ES-I3 (cell line): ENCODE measurements around the gene TEP1.

ENCODE experiments used
- H3K36me3 ChIP-seq: 2 replicates; pipeline ENCODE4 v1.6.1; 2013; ENCODE audit warnings: mild to moderate bottlenecking, low read length, control low read depth, moderate library complexity; ENCODE audit not compliant: insufficient read depth
- H3K4me1 ChIP-seq: 2 replicates; pipeline ENCODE4 v1.6.1; 2013; ENCODE audit warnings: mild to moderate bottlenecking, control low read depth, low read length; ENCODE audit not compliant: insufficient read depth
- H3K9ac ChIP-seq: 2 replicates; pipeline ENCODE4 v1.6.1; 2013; ENCODE audit warnings: low read depth, mild to moderate bottlenecking, low read length, moderate library complexity
- H3K9me3 ChIP-seq: 2 replicates; pipeline ENCODE4 v1.6.1; 2013; ENCODE audit warnings: mild to moderate bottlenecking, low read length, moderate library complexity; ENCODE audit not compliant: control insufficient read depth, insufficient read depth

TEP1 gene

DNA sequence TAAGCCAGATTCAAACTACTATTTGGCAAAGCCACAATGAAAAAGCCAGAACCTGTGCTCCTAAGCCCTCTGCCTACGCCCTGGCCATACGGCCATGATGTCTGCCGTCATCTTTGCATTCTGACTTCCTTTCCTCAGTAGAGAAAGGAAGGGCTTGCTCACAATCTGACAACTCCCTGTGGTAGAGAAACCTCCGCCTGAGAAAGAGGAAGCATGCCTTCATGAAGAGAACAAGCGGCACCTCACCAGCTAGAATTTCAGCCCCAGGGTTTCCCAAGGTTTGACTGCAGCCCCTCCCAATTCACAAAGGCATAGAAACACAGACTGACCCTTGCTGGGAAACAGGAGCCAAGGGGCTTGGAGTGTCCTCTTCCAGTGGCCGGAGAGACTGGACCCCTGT is 25.7 kb downstream of the TEP1 start:
- peaks cover 10% of the 10 kb centered on the region for H3K36me3 ChIP-seq
- H3K4me1 ChIP-seq, result 0 out of 2 replicates have a peak, but pooled peaks cover 3% of the 10 kb centered on the region
- no peak overlapping the region for H3K9ac ChIP-seq
- H3K9me3 ChIP-seq, result no peaks in the 10 kb centered on the region

DNA sequence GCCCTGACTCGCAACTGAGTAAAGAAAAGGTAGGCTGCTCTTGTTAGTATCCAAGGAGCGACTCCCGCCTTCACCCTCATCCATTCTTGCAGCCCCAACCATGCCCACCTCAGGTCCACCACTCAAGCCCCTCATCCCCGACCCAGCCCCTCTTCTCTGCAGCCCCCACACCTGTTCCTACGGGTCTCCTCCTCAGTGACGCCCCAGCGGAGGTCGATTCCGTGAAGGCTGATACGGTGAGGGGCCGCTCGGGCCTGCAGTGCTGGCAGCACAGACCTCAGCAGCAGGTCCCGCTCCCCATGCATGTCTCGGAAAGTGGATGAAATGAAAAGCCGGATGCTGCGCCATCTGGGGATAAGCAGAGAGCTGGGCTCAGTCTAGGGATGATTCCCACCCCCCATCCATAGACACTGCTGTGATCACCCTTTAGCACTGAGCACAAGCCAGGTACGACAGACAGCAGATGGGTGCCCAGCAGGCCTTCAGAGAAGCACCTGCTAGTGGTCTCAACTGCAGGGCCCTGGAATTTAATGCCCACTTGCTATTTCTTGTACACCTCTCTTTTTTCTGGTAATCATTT is 26.9 kb downstream of the TEP1 start:
- H3K4me1 ChIP-seq, result 0 out of 2 replicates have a peak, but pooled peaks cover 3% of the 10 kb centered on the region
- no peaks in the 10 kb centered on the region for H3K9me3 ChIP-seq
- no peak overlapping the region for H3K9ac ChIP-seq
- H3K36me3 ChIP-seq, result peaks cover 12% of the 10 kb centered on the region

DNA sequence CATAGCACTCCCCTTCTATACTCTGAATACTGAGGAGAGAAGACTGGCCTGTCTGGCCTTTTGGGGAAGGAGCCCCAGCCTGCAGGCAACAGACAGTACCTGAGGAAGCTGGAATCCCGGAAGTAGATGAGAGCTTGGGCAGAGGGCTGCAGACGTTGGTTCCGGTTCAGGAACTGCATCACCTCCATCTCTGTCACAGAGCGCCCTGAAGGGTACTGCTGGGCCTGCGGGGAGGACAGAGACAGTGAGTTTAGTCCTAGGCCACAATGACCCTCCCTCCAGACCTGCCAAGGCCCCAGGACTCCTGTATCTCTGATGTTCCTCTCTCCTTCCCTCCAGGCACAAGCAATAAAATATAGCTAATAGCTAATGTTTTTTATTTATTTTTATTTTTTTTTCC is 28.4 kb downstream of the TEP1 start:
- Histone ChIP-seq H3K9me3 (no peaks in the 10 kb centered on the region), H3K9ac (no peak overlapping the region), H3K36me3 (peaks cover 13% of the 10 kb centered on the region), H3K4me1 (0 out of 2 replicates have a peak, but pooled peaks cover 3% of the 10 kb centered on the region)

DNA sequence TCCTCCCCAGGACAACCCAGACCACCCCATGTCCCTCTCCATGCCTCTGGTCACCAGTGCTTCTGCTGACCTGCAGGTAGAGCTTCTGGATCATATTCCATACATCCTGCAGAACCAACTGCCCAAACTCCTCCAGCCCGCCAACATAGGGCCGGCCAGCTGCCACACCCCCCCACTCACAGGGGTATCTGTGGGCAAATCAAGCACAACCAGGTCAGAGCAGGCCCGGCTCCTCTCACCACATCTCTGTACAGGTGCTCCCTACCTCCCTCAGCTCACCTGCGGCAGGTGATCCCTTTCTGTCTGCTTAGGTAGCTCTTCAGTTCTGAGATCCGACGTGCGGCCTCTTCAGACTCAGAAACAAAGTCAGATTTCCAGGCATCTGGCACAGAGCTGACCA is 29.0 kb downstream of the TEP1 start:
- Histone ChIP-seq H3K9me3 (no peaks in the 10 kb centered on the region), H3K9ac (no peak overlapping the region), H3K36me3 (peaks cover 18% of the 10 kb centered on the region), H3K4me1 (0 out of 2 replicates have a peak, but pooled peaks cover 3% of the 10 kb centered on the region)

DNA sequence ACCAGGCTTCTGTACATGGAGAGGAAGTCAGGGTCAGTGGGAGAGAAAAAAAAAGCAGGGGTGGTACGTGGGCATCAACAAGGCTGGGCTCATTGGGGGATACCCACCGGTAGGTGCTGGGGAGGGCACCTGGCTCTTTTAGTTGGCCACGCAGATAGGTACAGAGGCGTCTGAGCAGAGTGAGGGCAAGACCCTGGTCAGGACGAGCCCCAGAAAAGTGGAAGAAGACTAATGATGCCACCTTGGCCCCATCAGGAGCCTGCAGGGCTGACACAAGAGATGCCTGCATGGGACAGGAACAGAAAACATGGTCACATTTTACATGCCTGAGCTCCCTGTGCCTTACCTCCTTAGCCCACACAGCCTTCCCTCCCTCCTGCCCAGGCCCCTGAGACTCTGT is 29.7 kb downstream of the TEP1 start:
- Histone ChIP-seq H3K9ac (no peak overlapping the region), H3K4me1 (0 out of 2 replicates have a peak, but pooled peaks cover 3% of the 10 kb centered on the region), H3K9me3 (no peaks in the 10 kb centered on the region), H3K36me3 (peaks cover 19% of the 10 kb centered on the region)

DNA sequence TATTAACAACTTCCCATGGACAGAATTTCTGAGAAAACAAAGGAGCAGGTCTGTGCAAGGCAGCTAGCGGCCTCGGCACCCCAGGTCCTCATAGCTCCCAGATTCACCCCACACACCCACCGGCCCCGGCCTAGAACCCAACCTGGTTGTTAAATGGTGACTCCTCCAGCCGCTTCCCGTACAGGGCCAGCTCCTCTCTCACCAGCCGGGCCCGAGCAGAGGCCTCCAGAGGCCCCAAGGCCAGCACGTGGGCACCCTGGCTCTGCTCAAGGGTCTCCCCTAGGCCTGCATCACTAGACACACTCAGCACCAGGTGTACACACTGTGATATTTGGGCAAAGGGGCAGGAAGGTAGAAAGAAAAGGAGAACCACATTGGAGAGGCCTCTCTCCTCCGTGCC is 30.3 kb downstream of the TEP1 start:
- H3K9ac ChIP-seq, result no peak overlapping the region
- peaks cover 19% of the 10 kb centered on the region for H3K36me3 ChIP-seq
- H3K4me1 ChIP-seq, result no peaks in the 10 kb centered on the region
- no peaks in the 10 kb centered on the region for H3K9me3 ChIP-seq

DNA sequence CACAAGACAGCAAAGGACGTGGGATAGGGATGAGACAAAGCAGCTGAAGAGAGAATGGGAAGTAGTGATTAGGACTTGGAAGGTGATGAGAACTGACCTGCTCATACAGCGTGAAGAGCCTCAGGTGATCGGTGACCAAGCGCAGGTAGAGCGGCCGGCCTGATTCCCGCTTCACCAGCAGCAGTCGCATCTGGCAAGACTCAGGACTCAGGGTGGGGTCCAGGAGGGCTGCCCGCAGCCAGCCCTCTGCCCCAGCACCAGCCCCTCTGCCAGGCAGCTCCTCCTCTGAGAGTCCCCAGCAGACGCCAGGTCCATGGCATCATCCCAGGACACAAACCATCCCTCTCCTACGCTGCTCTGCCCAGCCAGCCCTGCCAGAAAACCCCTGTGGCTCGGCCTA is 30.8 kb downstream of the TEP1 start:
- H3K4me1 ChIP-seq, result no peaks in the 10 kb centered on the region
- H3K36me3 ChIP-seq, result peaks cover 19% of the 10 kb centered on the region
- no peak overlapping the region for H3K9ac ChIP-seq
- H3K9me3 ChIP-seq, result no peaks in the 10 kb centered on the region

DNA sequence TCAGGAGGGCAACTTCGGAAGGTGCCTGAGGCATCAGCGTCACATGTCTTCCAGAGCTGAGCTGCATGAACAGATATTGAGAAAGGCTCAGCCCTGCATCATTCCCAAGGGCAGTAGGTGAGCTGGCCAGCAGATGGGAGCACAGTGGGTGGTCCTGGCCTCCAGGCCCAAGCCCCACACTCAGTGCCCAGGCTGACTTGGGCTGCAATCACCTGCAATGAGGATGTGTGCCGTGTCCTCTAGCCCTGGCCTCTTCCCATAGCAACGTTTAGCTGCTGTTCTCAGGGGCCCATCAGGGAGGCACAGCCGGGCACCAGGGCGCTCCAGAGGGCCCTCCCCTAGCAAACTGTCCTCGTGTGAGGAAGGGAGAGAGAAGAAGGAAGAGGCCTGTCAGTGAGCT is 32.0 kb downstream of the TEP1 start:
- Histone ChIP-seq H3K9me3 (no peaks in the 10 kb centered on the region), H3K4me1 (no peaks in the 10 kb centered on the region), H3K36me3 (peaks cover 19% of the 10 kb centered on the region), H3K9ac (no peak overlapping the region)

DNA sequence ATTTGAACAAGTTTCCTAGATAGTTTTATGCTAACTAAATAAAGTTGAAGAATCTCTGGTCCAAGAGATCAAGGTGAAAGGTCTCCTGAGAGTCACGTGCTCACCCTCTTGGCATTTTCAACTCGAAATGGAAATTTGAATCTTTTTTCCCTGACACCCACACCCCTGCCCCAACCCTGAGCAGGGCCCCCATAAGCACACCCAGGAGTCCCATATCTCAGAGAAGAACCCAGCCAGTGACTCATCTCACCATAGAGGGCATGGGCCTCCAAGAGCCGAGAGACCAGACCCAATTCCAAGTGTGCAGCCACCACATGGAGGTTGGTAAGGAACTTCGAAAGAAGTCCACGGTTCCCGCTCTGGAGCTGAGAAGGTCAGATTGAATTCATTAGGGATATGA is 32.6 kb downstream of the TEP1 start:
- Histone ChIP-seq H3K4me1 (no peaks in the 10 kb centered on the region), H3K9me3 (no peaks in the 10 kb centered on the region), H3K9ac (no peak overlapping the region), H3K36me3 (peaks cover 14% of the 10 kb centered on the region)

DNA sequence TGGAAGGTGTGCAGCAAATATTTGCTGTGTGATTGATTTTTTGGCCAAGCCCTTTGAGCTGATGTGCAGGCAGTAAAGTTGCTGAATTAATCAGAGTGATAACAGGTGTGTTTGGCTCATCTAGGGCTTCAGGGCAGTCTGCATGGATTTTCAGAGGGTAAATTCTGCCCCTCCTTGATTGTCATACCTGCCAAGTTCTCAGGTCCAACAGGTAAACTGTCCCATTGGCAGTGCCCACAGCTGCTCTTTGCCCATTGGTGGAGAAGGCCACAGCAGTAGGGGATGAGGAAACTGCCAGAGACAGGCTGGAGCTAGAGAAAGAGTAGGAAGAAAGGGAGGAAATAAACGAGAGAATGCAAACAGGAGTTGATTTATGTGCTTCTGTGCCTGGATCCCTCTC is 33.6 kb downstream of the TEP1 start:
- H3K9ac ChIP-seq, result no peak overlapping the region
- H3K9me3 ChIP-seq, result no peaks in the 10 kb centered on the region
- no peaks in the 10 kb centered on the region for H3K4me1 ChIP-seq
- peaks cover 14% of the 10 kb centered on the region for H3K36me3 ChIP-seq

DNA sequence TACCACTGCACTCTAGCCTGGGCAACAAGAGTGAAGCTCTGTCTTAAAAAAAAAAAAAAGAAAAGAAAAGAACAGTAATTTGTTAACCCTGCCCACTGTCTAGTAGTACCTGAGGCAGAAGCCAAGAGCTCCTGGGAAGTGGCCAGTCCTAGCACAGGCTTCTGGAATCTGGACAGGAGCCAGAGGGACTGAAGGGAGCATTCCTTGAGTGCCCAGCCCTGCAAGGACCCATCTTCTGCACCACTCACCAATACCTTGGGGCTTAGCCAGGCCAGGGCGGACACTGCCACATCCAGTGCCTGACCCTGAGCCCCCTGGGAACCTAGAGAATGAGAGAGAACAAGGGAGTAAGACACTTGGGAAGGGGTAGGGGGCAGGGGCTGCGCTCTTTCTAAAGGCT is 36.1 kb downstream of the TEP1 start:
- Histone ChIP-seq H3K9me3 (no peaks in the 10 kb centered on the region), H3K4me1 (no peaks in the 10 kb centered on the region), H3K36me3 (peaks cover 16% of the 10 kb centered on the region)

DNA sequence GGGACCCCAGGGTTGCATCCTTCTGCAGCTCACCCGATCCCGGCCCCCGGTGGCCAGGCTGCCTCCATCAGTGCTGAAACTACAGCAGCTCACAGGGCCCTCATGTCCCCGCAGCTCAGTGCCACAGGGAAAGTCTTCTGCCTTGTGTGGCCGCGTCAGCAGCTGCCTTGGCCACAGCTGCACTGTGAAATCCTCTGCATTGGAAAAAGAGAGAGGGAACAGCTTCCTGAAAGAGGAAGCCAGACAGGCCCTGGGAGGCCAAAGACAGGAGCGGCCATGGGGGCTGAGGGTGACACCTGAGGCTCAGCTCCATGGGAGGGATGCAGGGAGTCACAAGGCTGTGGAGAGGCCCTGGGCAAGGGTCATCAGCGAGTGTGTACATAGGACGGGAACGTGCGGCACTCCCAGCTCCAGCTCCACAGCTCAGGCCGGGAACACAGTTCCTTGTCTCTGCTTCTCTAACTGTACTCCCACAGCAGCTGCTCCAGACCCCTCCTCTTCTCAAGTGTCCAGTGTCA is 37.2 kb downstream of the TEP1 start:
- H3K4me1 ChIP-seq, result no peaks in the 10 kb centered on the region
- peaks cover 16% of the 10 kb centered on the region for H3K36me3 ChIP-seq
- no peak overlapping the region for H3K9ac ChIP-seq
- no peaks in the 10 kb centered on the region for H3K9me3 ChIP-seq

More for the DNA sequence above, 36.1 kb downstream of the TEP1 start:
- no peak overlapping the region for H3K9ac ChIP-seq

DNA sequence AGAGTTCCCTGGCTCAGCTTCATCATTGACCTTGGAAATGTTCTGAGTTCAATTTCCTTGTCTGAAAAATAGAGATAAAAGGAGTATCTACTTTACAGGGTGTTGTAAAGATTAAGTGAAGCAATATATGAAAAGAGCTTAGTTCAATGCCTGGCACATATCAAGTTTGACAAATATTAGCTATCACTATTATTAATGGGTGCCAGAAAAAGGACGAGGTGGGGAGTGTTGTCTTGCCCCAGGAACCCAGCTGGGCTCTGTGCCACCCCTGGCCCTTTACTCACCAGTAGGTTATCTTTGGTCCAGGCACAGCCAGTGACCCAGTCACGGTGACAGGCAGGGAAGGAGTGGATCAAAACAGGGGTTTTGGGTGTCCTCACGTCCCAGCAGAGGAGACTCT is 37.8 kb downstream of the TEP1 start:
- H3K9ac ChIP-seq, result no peak overlapping the region
- no peaks in the 10 kb centered on the region for H3K9me3 ChIP-seq
- H3K4me1 ChIP-seq, result no peaks in the 10 kb centered on the region
- H3K36me3 ChIP-seq, result peaks cover 16% of the 10 kb centered on the region

DNA sequence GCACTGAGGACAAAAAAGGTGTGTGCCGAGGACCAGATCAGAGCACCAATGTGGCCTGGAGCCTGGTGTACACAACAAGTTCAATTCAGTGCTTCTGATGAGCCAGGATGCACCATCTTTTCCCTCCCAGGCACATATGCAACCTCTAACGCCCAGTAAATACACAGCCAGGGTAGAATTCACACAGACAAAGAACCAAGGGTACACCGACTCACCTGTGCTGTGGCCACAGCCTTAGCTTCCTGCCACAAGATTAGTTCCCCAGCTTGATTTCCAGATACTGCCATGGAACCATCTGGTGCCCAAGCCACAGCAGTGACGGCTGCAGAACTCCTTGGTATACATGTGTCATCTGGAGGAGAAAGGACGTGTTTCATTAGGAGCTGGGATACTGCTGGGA is 40.5 kb downstream of the TEP1 start:
- Histone ChIP-seq H3K9me3 (no peaks in the 10 kb centered on the region), H3K36me3 (peaks cover 6% of the 10 kb centered on the region), H3K4me1 (no peaks in the 10 kb centered on the region)

DNA sequence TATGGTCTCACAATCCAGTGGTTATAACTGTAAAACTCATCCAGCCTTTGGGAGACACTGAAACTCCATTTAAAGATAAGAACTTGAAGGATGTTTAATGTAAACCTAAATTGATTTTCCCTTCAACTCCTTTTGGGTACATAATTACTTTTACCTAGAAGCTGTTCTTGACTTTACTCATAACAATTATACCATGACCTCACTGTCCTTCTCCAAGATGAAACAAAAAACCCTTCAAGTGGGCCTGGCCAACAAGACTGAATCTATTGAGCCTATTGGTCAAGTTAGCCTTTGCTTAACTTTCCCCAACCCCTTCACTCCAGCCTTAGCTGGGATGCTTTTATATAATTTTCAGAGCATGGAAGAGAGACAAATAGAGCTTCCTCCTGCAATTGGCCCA is 47.4 kb downstream of the TEP1 start:
- H3K9ac ChIP-seq, result no peak overlapping the region
- no peaks in the 10 kb centered on the region for H3K4me1 ChIP-seq
- H3K36me3 ChIP-seq, result no peaks in the 10 kb centered on the region; the same call in 1 of the 2 replicates
- no peaks in the 10 kb centered on the region for H3K9me3 ChIP-seq

More for the DNA sequence above, 40.5 kb downstream of the TEP1 start:
- no peak overlapping the region for H3K9ac ChIP-seq
